GM23338 (cell line): Measurements from ENCODE around the gene RND3. TPM values are rescaled to one million over a fixed set of nuclear protein-coding genes. Genes with fewer than 3 reads are reported as not detected.

ENCODE experiments used
- ATAC-seq: fragments of 200-7000 bp; cut with Tn5 transposase; 3 replicates; pipeline ENCODE4 v1.9.1; 2020
- DNase-seq: peaks from one replicate; pipeline ENCODE4 v3.0.0-alpha.2; 2015; ENCODE audit warnings: low spot score
- H2AFZ ChIP-seq: fragments of 200-600 bp; sonication (generic); 2 replicates; pipeline ENCODE4 v1.8.0; 2016; ENCODE audit warnings: antibody characterized with exemption, mild to moderate bottlenecking, moderate library complexity
- H3F3A ChIP-seq: fragments of 200-600 bp; sonication (generic); replicated peaks from 2 replicates; pipeline ENCODE4 v1.8.0; 2017; ENCODE audit warnings: antibody characterized with exemption, mixed run types, low read depth
- H3K27ac ChIP-seq: fragments of 200-600 bp; sonication (generic); 2 replicates; pipeline ENCODE4 v1.6.1; 2016; ENCODE audit warnings: low read depth
- H3K27me3 ChIP-seq: fragments of 200-600 bp; sonication (generic); 2 replicates; pipeline ENCODE4 v1.8.0; 2016; ENCODE audit warnings: mild to moderate bottlenecking, mixed run types, moderate library complexity; ENCODE audit not compliant: insufficient read depth
- H3K36me3 ChIP-seq: fragments of 200-600 bp; sonication (generic); 2 replicates; pipeline ENCODE4 v1.8.0; 2016; ENCODE audit warnings: mild to moderate bottlenecking; ENCODE audit not compliant: insufficient read depth
- H3K4me1 ChIP-seq: fragments of 200-600 bp; sonication (generic); 2 replicates; pipeline ENCODE4 v1.8.0; 2016; ENCODE audit warnings: mild to moderate bottlenecking, moderate library complexity; ENCODE audit not compliant: insufficient read depth
- H3K4me2 ChIP-seq: fragments of 200-600 bp; sonication (generic); 2 replicates; pipeline ENCODE4 v1.7.1; 2017; ENCODE audit warnings: mixed run types
- H3K4me3 ChIP-seq: fragments of 200-600 bp; sonication (generic); 2 replicates; pipeline ENCODE4 v1.6.1; 2016; ENCODE audit warnings: mixed run types
- H3K79me2 ChIP-seq: fragments of 200-600 bp; sonication (generic); replicated peaks from 2 replicates; pipeline ENCODE4 v1.8.0; 2017; ENCODE audit warnings: mild to moderate bottlenecking; ENCODE audit not compliant: insufficient read depth
- H3K9me2 ChIP-seq: fragments of 200-600 bp; sonication (generic); 2 replicates; pipeline ENCODE4 v1.8.0; 2017; ENCODE audit not compliant: insufficient read depth
- H4K20me1 ChIP-seq: fragments of 200-600 bp; sonication (generic); replicated peaks from 2 replicates; pipeline ENCODE4 v1.8.0; 2017; ENCODE audit warnings: mild to moderate bottlenecking; ENCODE audit not compliant: insufficient read depth
- H3K27ac Mint-ChIP-seq: 2 replicates; pipeline ENCODE4 v1.8.0; 2020; ENCODE audit warnings: inconsistent platforms, mild to moderate bottlenecking, moderate library complexity, mixed read lengths
- H3K27me3 Mint-ChIP-seq: 3 replicates; pipeline ENCODE4 v1.8.0; 2022; ENCODE audit warnings: low read depth, mild to moderate bottlenecking, moderate library complexity, mixed read lengths, inconsistent platforms; ENCODE audit not compliant: insufficient read depth, poor library complexity
- H3K36me3 Mint-ChIP-seq: 3 replicates; pipeline ENCODE4 v1.8.0; 2021; ENCODE audit warnings: low read depth, mild to moderate bottlenecking, inconsistent platforms, moderate library complexity, mixed read lengths
- H3K4me1 Mint-ChIP-seq: 3 replicates; pipeline ENCODE4 v1.8.0; 2020; ENCODE audit warnings: mild to moderate bottlenecking, inconsistent platforms, mixed read lengths
- H3K4me3 Mint-ChIP-seq: 3 replicates; pipeline ENCODE4 v1.8.0; 2021; ENCODE audit warnings: moderate library complexity, mild to moderate bottlenecking, inconsistent platforms, mixed read lengths
- H3K9me3 Mint-ChIP-seq: 3 replicates; pipeline ENCODE4 v1.8.0; 2020; ENCODE audit warnings: moderate library complexity, mild to moderate bottlenecking, inconsistent platforms, mixed read lengths
- CREB1 ChIP-seq: fragments of 250-450 bp; sonication (Bioruptor Pico); IDR thresholded peaks from 2 replicates; pipeline ENCODE4 v1.5.0; 2020; ENCODE audit warnings: low read depth, mild to moderate bottlenecking, moderate library complexity
- EZH2 ChIP-seq: fragments of 200-600 bp; sonication (generic); IDR thresholded peaks from one replicate; pipeline ENCODE4 v1.8.0; 2017; ENCODE audit warnings: antibody characterized with exemption, mild to moderate bottlenecking, low read depth; ENCODE audit not compliant: unreplicated experiment
- EZH2phosphoT487 ChIP-seq: fragments of 200-600 bp; sonication (generic); IDR thresholded peaks from one replicate; pipeline ENCODE4 v1.8.1; 2018; ENCODE audit warnings: antibody characterized with exemption; ENCODE audit not compliant: unreplicated experiment
- JUNB ChIP-seq: IDR thresholded peaks from one replicate; pipeline ENCODE4 v1.6.1; 2016; ENCODE audit warnings: antibody characterized with exemption; ENCODE audit not compliant: unreplicated experiment
- NANOG ChIP-seq: IDR thresholded peaks from 2 replicates; pipeline ENCODE4 v1.6.1; 2016; ENCODE audit warnings: antibody characterized with exemption, borderline replicate concordance
- POLR2AphosphoS5 ChIP-seq: IDR thresholded peaks from 2 replicates; pipeline ENCODE4 v1.6.1; 2016; ENCODE audit warnings: antibody characterized with exemption, low read depth
- REST ChIP-seq: IDR thresholded peaks from one replicate; pipeline ENCODE4 v1.6.1; 2018; ENCODE audit warnings: antibody characterized with exemption; ENCODE audit not compliant: unreplicated experiment
- ZNF114 ChIP-seq: fragments of 250-450 bp; sonication (Bioruptor Pico); IDR thresholded peaks from 2 replicates; pipeline ENCODE4 v1.5.0; 2020; ENCODE audit warnings: mild to moderate bottlenecking, moderate library complexity
- ZNF331 ChIP-seq: fragments of 250-450 bp; sonication (Bioruptor Pico); IDR thresholded peaks from 2 replicates; pipeline ENCODE4 v1.5.0; 2020; ENCODE audit warnings: low read depth, mild to moderate bottlenecking, moderate library complexity
- ZNF462 ChIP-seq: fragments of 250-450 bp; sonication (Bioruptor Pico); IDR thresholded peaks from 2 replicates; pipeline ENCODE4 v1.5.0; 2020; ENCODE audit warnings: mild to moderate bottlenecking, moderate library complexity
- polyA plus RNA-seq: library from polyadenylated mRNA; unstranded; fragments of >200 nt; fragmentation: Nextera tagmentation; extraction: Ambion mirVana; gene quantifications from 2 replicates; pipeline ENCODE4 v1.2.1, GENCODE V29; 2016
- total RNA-seq: library from RNA; depleted of rRNA; stranded (reverse); fragments of >200 nt; shearing (Covaris generic); gene quantifications from 2 replicates; pipeline ENCODE4 v1.2.3, GENCODE V29; 2014
- TF ChIP-seq, protein P1 (sequence below), 2 experiments: fragments of 200-600 bp in 1 of 2; sonication (generic) in 1 of 2; conservative IDR thresholded peaks; 2 replicates each; pipeline versions ENCODE4 v1.5.1 to v1.6.1; 2016 to 2017; ENCODE audit warnings: antibody characterized with exemption in 2 of 2, low read depth in 2 of 2, mild to moderate bottlenecking in 2 of 2, moderate library complexity in 1 of 2
- TF ChIP-seq, protein P2 (sequence below): IDR thresholded peaks from 2 replicates; pipeline ENCODE4 v1.6.1; 2016; ENCODE audit warnings: antibody characterized with exemption

RND3 gene
- total and polyA plus RNA-seq, 2 experiments from 2014 or later, result 48.2 to 55.3 TPM

DNA sequence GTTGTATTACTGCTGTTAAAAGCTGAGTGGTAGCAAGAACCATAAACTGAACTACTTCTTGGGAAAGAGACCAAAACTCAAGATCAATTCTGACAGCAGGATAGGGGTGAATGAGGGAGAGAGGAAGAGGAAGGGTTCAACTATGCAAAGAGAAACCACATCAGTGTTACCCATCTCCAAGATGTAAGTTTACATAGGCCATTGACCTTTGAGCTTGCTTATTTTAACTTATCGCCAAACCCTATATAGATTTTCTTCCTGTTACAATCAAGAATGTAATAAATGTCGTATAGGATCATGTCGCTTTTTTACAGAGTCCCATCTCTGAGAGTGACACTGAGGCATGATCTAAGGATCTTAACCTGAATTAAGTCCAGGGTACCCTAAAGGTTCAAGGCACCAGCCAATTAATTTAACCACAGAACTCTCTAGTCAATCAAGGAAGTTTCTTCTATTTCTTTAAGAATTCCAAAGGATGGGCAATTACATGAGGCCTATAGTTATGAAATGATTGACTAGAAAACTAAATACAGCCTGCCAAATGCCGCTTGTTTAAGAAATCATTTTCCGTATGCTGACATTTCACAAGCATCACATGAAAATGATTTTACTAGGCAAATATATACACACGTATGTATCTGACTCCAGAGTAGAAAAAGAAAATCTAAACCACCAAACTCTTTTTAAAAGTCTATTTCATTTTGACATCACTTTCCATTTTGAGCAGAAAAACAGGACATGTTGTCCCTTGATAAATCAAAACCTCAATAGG is 11.8 kb downstream of the RND3 start:
- peaks cover 88% of the 10 kb centered on the region for H3K79me2 ChIP-seq
- H3K27ac ChIP-seq, result no peak overlapping the region
- peaks cover 39% of the 10 kb centered on the region for H3K4me1 ChIP-seq
- H3K4me3 Mint-ChIP-seq, result no peak overlapping the region
- no peaks in the 10 kb centered on the region for H3K9me3 Mint-ChIP-seq
- no peak overlapping the region for H3K4me2 ChIP-seq
- H3K36me3 ChIP-seq, result peaks cover 52% of the 10 kb centered on the region
- H3K4me1 Mint-ChIP-seq, result peaks cover 58% of the 10 kb centered on the region
- peaks cover 2% of the 10 kb centered on the region for H3K27me3 Mint-ChIP-seq
- no peaks in the 10 kb centered on the region; the same call in 1 of the 2 replicates for H3F3A ChIP-seq
- no peak overlapping the region for H3K27ac Mint-ChIP-seq
- no peaks in the 10 kb centered on the region for H3K9me2 ChIP-seq
- ATAC-seq, result no peak
- H4K20me1 ChIP-seq, result peaks cover 77% of the 10 kb centered on the region
- no peaks in the 10 kb centered on the region for H3K27me3 ChIP-seq
- TF ChIP-seq ZNF331 (CRISPR knock-in tag) (no peak), REST (no peak), NANOG (no peak), POLR2AphosphoS5 (no peak), CREB1 (CRISPR knock-in tag) (no peak), ZNF462 (CRISPR knock-in tag) (no peak), ZNF114 (CRISPR knock-in tag) (no peak), JUNB (no peak), EZH2 (no peak), EZH2phosphoT487 (no peak)
- TF ChIP-seq, protein P1, sequence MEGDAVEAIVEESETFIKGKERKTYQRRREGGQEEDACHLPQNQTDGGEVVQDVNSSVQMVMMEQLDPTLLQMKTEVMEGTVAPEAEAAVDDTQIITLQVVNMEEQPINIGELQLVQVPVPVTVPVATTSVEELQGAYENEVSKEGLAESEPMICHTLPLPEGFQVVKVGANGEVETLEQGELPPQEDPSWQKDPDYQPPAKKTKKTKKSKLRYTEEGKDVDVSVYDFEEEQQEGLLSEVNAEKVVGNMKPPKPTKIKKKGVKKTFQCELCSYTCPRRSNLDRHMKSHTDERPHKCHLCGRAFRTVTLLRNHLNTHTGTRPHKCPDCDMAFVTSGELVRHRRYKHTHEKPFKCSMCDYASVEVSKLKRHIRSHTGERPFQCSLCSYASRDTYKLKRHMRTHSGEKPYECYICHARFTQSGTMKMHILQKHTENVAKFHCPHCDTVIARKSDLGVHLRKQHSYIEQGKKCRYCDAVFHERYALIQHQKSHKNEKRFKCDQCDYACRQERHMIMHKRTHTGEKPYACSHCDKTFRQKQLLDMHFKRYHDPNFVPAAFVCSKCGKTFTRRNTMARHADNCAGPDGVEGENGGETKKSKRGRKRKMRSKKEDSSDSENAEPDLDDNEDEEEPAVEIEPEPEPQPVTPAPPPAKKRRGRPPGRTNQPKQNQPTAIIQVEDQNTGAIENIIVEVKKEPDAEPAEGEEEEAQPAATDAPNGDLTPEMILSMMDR (conservative IDR thresholded peaks at IDR 0.05; ENCODE audit: low read depth in 2 of 2), result no peak
- TF ChIP-seq, protein P2, sequence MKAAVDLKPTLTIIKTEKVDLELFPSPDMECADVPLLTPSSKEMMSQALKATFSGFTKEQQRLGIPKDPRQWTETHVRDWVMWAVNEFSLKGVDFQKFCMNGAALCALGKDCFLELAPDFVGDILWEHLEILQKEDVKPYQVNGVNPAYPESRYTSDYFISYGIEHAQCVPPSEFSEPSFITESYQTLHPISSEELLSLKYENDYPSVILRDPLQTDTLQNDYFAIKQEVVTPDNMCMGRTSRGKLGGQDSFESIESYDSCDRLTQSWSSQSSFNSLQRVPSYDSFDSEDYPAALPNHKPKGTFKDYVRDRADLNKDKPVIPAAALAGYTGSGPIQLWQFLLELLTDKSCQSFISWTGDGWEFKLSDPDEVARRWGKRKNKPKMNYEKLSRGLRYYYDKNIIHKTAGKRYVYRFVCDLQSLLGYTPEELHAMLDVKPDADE, result no peak
- no peak overlapping the region for H2AFZ ChIP-seq
- no peak for DNase-seq
- H3K4me3 ChIP-seq, result no peak overlapping the region
- peaks cover 81% of the 10 kb centered on the region for H3K36me3 Mint-ChIP-seq
